Esophagus muscularis mucosa (tissue), 4 donors: ENCODE measurements around the gene PUSL1.

ENCODE experiments used
- CTCF ChIP-seq, 3 experiments: fragments of 200-600 bp in 2 of 3; fragments of 450-650 bp in 1 of 3; sonication (generic) in 2 of 3; IDR thresholded peaks; one replicate each; pipeline ENCODE4 v1.5.1; 2017 to 2019; ENCODE audit warnings: antibody characterized with exemption in 3 of 3, mild to moderate bottlenecking in 2 of 3, moderate library complexity in 1 of 3
- EP300 ChIP-seq: sonication (generic); formaldehyde crosslinking; IDR thresholded peaks from one replicate; pipeline ENCODE4 v1.6.1; 2017; ENCODE audit warnings: antibody characterized with exemption
- POLR2A ChIP-seq: fragments of 450-650 bp; IDR thresholded peaks from one replicate; pipeline ENCODE4 v1.6.1; 2017; ENCODE audit warnings: antibody characterized with exemption, moderate library complexity, mild to moderate bottlenecking, low read depth
- POLR2AphosphoS5 ChIP-seq, 2 donors: sonication (generic); formaldehyde crosslinking; IDR thresholded peaks; one replicate each; pipeline ENCODE4 v1.6.1; 2017; ENCODE audit warnings: antibody characterized with exemption in 2 of 2

GRCh38 chr1:1353389-1354151 is 45.2 kb downstream of the PUSL1 start:
- TF ChIP-seq POLR2AphosphoS5 (IDR thresholded peaks at IDR 0.05) (no peak), CTCF (IDR thresholded peaks at IDR 0.05) (no peak), EP300 (no peak), POLR2A (no peak)
